Mesothelial cell of epicardium (in vitro differentiated cells): ENCODE data around the gene ELMOD1. TPM values are rescaled to one million over a fixed set of nuclear protein-coding genes. Genes with fewer than 3 reads are reported as not detected.

Experiments used
- DNase-seq, 2 experiments: peaks; one replicate each; pipeline ENCODE4 v3.0.0; 2021; ENCODE audit warnings: low spot score in 2 of 2; ENCODE audit not compliant: unreplicated experiment in 2 of 2
- H3K27ac Mint-ChIP-seq: 2 replicates; pipeline ENCODE4 v1.8.0; 2021; ENCODE audit warnings: mixed read lengths
- H3K27me3 Mint-ChIP-seq: 2 replicates; pipeline ENCODE4 v1.8.0; 2021; ENCODE audit warnings: low read depth, mixed read lengths
- H3K36me3 Mint-ChIP-seq: 2 replicates; pipeline ENCODE4 v1.8.0; 2021; ENCODE audit warnings: mixed read lengths
- H3K4me1 Mint-ChIP-seq: 2 replicates; pipeline ENCODE4 v1.8.0; 2021; ENCODE audit warnings: mixed read lengths
- H3K4me3 Mint-ChIP-seq: 2 replicates; pipeline ENCODE4 v1.8.0; 2021; ENCODE audit warnings: mild to moderate bottlenecking, moderate library complexity, mixed read lengths
- H3K9me3 Mint-ChIP-seq: 2 replicates; pipeline ENCODE4 v1.8.0; 2021; ENCODE audit warnings: mixed read lengths
- total RNA-seq: library from RNA; stranded (reverse); gene quantifications from 3 replicates; pipeline ENCODE4 v1.2.1, GENCODE V29; 2021
- TF ChIP-seq, protein P1 (sequence below): fragments of 200-600 bp; sonication (generic); IDR thresholded peaks from one replicate; pipeline ENCODE4 v1.5.0; 2021; ENCODE audit warnings: antibody characterized with exemption; ENCODE audit not compliant: unreplicated experiment

Gene ELMOD1
- total RNA-seq, 1 donor from 2014 or later = 0.69 TPM

DNA sequence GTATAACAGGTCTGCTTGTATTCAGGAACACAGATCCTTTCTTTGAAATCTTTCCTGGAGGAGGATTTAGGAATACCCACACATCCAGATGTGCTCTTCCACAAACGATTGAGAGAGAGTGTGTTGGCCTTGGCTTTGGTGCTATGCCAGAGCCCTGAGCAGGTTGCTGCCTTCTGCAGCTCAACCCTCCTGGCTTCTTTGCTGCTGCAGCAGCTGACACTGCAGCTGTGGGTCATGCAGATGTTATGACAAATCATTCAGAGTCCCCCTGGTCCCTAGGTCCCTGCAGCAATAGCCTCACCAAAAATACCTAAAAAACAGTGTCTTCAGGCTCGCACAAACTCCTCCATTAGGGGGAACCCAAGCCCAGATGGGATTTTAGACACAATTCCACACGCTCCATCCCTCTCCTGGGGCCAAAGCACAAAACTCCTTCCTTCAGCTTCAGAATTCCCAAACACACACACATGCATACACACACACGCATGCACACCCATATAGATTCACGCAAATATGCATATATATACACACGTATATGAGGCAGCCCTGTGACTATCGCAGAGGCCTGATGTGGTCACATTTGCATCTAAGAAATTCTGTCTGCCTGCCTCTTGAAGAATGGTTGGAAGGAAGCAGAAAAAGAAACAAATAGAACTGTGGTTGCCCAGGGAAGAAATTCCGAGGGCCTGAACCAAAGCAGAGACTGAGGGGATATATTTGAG, 85.5 kb downstream of the ELMOD1 start:
- no peak overlapping the region for H3K4me3 Mint-ChIP-seq

DNA sequence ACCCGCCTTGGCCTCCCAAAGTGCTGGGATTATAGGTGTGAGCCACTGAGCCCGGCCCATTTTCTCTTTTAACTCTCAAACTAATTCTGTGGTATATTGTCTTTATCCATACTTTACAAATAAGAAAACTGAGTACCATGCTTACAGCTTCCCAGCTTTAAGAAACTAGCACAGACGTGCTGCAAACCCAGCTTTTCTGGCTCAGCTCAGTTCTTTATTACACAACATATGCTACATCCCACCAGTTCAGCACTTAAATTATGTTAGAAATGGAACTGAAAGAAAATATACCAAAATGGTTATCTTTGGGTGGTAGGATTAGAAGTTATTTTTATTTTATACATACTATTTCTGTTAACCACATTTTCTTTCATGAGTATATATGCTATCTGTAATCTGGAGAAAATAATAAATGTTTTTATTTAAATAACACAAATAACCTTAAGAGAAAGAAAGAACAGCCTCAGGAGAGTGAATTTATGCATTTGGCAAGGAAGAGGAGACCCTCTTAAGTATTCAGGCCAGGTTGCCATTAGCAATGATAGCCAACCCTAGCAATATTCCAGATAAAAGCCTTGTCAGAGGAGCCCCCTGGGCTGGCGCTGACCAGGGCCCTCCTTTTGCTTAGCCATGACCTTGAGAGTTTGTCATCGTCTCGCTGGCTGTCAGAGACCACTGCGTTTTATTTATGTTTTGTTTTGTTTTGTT, 87.1 kb downstream of the ELMOD1 start:
- no peak overlapping the region for H3K27ac Mint-ChIP-seq
- H3K9me3 Mint-ChIP-seq = peaks cover 3% of the 10 kb centered on the region
- H3K4me1 Mint-ChIP-seq = peaks cover 4% of the 10 kb centered on the region
- no peaks in the 10 kb centered on the region for H3K36me3 Mint-ChIP-seq
- DNase-seq = no peak
- TF ChIP-seq, protein P1, sequence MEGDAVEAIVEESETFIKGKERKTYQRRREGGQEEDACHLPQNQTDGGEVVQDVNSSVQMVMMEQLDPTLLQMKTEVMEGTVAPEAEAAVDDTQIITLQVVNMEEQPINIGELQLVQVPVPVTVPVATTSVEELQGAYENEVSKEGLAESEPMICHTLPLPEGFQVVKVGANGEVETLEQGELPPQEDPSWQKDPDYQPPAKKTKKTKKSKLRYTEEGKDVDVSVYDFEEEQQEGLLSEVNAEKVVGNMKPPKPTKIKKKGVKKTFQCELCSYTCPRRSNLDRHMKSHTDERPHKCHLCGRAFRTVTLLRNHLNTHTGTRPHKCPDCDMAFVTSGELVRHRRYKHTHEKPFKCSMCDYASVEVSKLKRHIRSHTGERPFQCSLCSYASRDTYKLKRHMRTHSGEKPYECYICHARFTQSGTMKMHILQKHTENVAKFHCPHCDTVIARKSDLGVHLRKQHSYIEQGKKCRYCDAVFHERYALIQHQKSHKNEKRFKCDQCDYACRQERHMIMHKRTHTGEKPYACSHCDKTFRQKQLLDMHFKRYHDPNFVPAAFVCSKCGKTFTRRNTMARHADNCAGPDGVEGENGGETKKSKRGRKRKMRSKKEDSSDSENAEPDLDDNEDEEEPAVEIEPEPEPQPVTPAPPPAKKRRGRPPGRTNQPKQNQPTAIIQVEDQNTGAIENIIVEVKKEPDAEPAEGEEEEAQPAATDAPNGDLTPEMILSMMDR = no peak
- H3K27me3 Mint-ChIP-seq = peaks cover 15% of the 10 kb centered on the region
- H3K4me3 Mint-ChIP-seq = no peak overlapping the region

More for the DNA sequence above, 85.5 kb downstream of the ELMOD1 start:
- Mint-ChIP-seq H3K36me3 (no peaks in the 10 kb centered on the region), H3K27ac (no peak overlapping the region), H3K4me1 (peaks cover 4% of the 10 kb centered on the region), H3K27me3 (peaks cover 9% of the 10 kb centered on the region), H3K9me3 (peaks cover 3% of the 10 kb centered on the region)
- DNase-seq = no peak
- TF ChIP-seq, protein P1 = no peak

DNA sequence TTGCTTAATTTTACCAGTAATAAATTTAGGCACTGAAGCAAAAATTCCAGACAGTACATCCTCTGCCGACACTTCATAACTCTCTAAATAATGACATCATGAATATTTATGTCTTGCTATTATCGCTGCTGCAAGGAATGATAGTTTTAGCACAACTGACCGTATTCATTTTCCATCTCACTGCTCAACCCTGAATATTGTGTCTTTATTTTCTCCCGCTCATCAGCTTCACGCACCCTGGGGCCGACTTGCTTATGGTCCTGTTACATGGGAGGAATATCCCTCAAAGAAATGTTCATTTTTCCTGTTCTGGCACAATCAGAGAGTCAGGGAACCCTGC, 87.7 kb downstream of the ELMOD1 start:
- H3K27me3 Mint-ChIP-seq = peaks cover 15% of the 10 kb centered on the region
- no peaks in the 10 kb centered on the region for H3K36me3 Mint-ChIP-seq
- H3K4me1 Mint-ChIP-seq = peaks cover 4% of the 10 kb centered on the region
- TF ChIP-seq, protein P1 = no peak
- H3K4me3 Mint-ChIP-seq = no peak overlapping the region
- no peak for DNase-seq
- H3K9me3 Mint-ChIP-seq = peaks cover 3% of the 10 kb centered on the region
- no peak overlapping the region for H3K27ac Mint-ChIP-seq

DNA sequence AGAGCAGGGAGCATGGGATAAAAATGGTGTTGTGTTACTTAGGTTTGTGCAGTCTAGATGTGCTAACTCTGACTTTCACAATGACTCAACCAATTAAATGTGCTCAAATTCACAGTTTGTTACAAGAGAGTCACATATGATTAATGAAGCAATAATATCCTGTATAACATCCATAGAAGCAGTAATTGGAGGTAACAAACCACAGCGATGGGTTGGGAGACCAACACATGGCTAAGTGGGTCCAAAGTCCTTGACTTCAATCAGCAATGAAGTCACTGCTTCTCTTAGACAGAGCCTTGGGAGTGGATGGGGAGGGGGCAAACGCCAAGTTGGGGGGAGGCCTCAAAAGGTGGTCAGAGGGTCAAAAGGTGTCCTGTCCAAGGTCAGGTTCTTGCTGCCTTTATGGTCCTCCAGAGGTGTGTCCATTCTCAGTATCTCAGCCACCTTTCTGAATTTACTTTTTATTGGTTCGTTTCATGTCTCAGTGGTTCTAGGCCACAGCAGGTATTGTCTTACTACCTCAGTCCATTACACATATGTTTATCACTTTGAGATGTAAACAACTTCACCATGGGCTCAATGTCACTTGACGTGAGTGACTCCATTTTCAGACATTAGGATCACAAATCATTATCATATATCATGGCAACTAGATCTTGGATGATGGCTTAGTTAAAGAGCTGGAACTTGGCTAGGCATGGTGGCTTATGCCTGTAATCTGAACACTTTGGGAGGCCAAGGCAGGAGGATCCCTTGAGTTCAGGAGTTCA, 88.5 kb downstream of the ELMOD1 start:
- Mint-ChIP-seq H3K36me3 (no peaks in the 10 kb centered on the region), H3K27me3 (peaks cover 15% of the 10 kb centered on the region), H3K4me1 (peaks cover 4% of the 10 kb centered on the region), H3K27ac (no peak overlapping the region), H3K4me3 (no peak overlapping the region), H3K9me3 (peaks cover 3% of the 10 kb centered on the region)
- TF ChIP-seq, protein P1 = no peak
- no peak for DNase-seq

DNA sequence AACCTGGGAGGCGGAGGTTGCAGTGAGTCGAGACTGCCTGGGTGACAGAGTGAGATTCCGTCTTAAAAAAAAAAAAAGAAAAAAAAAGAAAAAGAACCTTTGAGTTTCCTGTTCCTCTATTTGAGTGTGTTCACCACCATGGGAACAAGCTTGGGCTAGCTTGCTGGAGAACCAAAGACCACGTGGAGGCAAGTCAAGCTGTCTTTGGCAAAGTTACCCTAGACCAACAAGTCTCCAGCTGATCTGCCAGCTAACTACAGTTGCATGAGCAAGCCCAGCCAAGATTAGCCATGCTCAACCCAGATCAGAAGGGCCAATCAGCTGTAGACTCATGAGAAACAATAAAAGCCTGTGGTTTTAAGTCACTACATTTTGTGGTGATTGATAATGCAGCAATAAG, 91.2 kb downstream of the ELMOD1 start:
- Mint-ChIP-seq H3K36me3 (no peaks in the 10 kb centered on the region), H3K27me3 (peaks cover 10% of the 10 kb centered on the region), H3K9me3 (peaks cover 3% of the 10 kb centered on the region), H3K27ac (no peak overlapping the region), H3K4me1 (peaks cover 2% of the 10 kb centered on the region), H3K4me3 (no peak overlapping the region)
- TF ChIP-seq, protein P1 = no peak
- DNase-seq = no peak
